Activated naive CD4-positive, alpha-beta T cell treated with anti-CD3 and anti-CD28 coated beads, Interleukin-2, amount 50 U/mL, for 16 hours (primary cell): ENCODE results near the gene C10orf71.

Experiments
- DNase-seq: peaks from one replicate; pipeline ENCODE4 v3.0.0-alpha.2; 2020

C10orf71 gene

DNA sequence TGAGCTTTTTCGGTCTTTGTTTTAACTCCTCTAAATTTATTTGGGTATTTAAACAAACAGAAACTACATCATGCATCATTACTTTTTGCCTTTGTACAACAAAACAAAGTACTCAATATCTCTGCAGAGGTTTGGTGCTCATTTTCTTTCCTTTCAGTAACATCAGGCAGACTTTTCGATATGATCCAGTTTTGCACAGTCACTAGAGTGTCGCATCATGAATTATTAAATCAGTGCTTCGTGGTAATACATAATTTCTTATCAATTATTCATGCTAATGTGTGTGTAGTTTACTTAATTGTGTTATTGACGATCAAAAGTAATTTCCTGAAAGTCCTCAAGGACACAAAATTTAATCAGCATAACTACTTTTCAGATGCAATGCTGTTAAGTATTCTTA is 65.1 kb downstream of the C10orf71 start:
- DNase-seq, result no peak

DNA sequence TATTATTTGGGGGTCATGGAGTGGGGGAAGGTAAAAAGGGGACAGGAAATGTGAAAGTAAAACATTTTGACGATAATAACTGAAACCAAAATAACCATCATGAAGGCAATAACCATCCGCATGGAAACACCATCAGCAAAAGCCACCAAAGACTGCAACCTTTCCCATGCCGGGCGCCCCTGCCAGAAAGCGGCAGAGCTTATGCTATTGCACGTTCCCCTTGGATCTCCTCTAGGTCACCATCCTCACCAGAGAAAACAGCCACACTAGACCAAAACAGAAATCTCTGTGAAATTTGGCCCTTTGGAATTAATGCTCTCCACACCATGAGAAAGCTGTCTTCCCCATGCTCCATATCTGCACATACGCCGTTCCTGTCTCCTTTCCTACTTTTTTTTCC is 65.8 kb downstream of the C10orf71 start:
- no peak for DNase-seq

DNA sequence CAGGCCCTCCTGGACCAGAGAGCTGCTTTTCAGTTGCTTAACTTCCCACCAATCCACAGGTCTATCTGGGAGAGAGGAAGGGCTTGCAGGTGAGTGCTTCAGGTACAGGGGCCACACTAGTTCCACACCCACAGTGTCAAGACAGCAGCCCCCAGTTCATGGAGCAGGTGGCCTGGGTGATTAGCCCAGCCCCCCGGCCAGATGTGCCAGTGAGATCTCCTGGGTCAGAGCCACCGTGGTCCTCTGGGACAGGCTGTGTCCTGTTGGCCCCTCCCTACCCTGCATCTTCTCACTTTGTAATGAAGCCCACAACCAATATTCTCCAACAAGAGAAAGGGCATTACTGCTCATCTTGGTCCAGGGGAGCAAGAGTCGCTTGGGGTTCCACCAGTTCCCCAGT is 66.3 kb downstream of the C10orf71 start:
- DNase-seq, result no peak

DNA sequence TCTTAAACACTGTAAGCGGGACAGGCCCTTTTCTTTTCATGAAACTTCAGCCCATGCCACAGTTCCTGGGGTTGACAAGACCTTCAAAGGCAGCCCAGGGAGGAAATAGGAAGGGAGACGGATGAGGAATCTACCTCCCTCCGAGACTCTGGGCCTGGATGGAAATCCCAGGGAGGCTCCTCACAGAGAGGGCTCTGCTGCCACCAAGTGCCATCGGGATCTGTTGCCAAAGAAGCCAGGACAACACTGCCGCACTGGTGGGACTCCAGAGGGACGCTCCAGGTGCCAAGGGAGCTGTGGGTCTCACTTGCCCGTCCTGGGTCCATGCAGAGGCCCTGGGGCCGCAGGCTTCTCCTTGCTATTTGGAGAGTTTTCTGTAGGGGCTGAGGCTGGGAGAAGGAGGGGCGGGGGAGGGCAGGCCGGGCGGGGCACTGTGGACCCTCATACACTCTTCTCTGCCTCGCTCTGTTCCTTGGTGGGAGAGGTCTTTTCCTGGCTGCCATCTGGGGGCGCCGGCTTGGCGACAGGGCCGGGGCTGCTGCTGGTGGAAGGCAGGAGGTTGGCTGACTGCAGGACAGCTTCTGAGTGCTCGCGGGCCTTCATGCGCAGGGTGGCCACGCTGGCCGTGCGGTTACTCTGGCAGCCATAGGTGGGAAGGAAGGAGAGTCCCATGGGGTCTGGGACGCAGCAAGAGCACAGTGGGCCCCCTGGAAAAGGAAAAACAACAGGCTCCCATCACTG is 66.9 kb downstream of the C10orf71 start:
- no peak for DNase-seq

DNA sequence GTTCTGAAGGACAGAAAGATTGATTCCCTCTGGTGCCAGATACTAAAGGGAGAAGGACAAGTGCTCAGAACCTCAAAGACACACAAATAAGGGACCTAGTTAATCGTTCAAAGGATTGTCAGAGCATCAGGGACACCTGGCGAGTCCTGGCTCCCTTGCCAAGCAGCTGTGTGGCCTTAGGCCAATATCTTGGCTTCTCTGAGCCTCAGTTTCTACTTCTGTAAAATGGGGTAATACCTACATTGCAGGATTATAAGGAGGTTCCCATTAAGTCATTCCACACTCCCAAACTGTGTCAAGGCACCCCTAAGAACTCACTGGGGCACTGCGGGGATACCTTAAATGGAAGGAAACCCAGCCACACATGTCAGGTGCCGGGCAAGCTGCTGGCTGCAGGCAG is 67.5 kb downstream of the C10orf71 start:
- no peak for DNase-seq

DNA sequence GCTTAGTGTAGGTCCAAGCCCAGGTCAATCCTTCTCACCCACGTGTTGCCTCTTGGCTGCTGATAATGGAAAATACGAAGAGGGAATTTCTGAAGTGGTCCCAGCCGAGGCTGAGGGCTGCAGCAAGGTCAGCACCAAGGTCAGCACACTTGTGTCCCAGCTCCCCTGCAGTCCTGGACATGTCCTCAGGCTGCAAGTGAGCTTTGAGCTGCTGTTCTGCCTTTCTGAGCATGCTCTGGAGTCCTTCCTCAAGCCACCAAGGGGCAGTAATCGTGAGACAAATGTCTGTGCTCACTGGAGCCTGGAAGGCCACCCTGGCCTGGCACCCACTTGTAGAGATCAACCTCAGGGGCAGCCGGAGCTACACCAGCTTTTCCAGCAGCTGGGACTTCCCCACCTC is 68.6 kb downstream of the C10orf71 start:
- no peak for DNase-seq

DNA sequence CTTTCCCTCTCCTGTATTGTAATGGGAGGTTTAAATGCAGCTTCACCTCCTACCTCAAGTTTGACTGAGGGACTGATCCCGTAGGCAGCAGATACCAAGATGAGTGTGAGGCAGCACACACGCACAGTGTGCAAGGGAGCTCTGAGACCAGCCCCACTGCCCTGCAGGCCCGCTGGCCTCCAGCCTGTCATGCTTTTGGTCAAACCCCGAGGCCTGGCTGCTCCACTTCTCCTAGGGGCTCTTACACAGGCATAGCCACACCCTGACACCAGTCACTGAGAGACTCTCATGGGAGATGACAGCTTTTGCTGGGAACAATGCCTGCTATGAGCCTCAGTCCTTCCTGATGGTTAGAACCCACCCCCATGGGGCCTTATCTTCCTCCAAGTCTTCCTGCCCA is 69.3 kb downstream of the C10orf71 start:
- DNase-seq, result no peak

DNA sequence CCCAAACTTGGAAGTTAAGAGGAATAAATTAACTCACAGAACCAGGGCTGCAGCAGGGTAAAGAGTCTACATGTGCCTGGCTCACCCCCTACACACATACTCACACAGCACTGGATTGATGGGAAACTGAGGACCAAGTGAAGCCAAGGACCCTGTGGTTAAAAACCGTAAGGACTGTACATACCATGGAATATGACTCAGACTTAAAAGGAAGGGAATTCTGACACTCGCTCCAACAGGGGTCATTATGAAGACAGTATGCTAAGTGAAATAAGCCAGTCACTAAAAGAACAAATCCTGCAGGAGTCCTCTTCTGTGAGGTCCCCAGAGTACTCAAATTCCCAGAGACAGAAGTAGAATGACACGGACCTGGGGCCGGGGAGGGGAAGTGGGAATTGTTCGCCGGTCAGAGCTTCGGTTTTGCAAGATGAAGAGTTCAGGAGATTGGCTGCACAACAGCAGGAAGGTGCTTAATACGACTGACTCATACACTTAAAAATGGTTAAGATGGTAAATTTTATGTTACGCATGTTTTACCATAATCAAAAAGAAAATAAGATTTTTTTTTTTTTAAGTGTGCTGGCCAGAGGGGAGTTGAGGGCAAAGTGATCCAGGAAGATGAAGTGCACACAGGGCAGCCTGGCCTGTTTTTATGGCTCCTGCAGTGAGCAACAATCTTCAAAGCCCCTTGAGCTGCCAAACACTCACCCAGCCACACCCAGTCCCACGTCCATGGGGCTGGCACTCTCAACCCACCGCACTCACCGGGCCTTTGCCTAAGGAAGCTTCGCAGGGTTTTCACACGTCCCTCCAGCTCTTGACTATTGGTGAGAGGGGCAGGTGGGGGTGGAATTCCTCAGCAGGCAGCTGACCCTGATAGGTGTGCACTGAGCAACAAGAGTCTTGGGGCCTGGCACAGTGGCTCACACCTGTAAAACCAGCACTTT is 70.5 kb downstream of the C10orf71 start:
- no peak for DNase-seq

DNA sequence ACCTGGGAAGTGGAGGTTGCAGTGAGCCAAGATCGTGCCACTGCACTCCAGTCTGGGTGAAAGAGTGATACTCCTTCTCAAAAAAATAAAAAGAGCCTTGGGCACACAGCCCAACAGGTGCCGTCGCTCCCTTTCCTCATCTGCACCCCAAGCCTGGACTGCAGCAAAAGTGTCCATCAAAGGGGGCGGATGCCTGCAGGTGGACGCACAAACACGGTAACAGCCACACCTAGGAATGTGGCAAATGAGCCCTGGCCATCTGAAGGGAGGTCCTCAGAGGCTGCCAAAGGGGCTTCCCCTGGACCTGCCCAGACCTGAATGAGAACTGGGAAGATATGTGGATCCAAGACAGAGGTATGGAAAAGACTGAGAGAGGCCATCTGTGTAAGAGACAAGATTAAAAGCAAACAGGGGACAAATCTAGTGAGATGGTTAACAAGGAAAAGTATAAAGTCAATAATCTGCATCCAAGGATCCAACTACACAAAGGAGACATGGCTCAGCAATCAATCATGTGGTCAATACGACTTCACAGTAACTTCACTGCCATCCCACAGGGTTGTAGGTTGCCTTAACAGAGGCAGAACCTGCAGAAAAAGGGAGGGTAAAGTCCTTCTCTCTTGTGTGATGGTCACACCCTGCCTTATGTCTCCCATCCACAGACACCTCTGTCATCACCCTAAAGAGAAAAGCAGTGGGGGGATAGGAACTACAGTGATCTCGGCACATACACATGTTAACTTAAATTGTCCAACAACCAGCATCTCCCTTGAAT is 71.5 kb downstream of the C10orf71 start:
- DNase-seq, result no peak

DNA sequence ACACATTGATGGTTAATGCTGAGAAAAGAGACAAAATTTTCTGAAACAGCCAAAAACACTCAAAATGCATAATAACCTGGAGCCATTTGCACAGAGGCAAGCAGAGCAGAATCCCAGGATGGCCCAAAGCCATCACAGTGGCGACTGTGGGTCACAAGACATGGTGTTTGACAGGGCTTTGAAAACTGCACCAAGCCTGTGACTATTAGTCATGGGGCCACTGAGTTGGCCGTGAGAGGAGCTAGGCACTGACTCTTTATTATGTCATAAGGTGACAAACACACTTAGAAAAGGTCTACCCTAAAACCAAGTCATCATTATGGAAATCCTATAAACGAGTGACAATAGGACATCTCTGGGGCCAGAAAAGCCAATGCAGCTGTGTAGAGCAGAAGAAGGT is 73.0 kb downstream of the C10orf71 start:
- DNase-seq, result no peak

DNA sequence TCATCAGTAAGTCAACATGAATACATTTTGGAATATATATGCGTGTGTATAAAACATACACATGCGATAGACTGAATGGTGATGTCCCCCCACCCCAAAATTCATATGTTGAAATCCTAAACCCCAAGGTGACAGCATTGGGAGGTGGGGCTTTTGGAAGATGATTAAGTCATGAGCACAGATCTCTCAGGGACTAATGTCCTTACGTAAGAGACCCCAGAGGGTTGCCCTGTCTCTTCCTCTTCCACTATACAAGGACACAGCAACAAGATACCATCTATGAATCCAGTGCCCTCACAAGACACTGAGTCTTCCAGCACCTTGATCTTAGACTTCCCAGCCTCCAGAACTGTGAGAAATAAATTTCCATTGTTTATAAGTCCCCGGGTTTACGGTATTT is 74.4 kb downstream of the C10orf71 start:
- no peak for DNase-seq

DNA sequence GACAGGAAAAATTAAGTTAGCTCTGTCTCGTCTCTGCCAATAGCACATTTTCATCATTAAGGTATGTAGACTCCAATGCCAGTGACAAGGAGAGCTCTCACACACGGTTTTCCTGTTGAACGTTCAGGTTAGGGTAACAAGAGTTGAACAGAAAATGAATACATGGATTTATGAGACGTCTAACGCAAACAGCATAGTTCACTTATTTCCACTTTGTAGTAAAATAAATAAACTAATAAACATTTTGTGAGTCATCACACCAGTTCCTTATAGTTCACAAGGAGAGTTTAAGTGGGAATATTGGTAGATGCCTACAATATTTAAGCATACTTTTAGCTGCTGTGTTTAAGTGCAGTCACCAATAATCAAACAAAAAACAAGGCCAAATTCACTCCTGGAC is 75.8 kb downstream of the C10orf71 start:
- DNase-seq, result no peak

DNA sequence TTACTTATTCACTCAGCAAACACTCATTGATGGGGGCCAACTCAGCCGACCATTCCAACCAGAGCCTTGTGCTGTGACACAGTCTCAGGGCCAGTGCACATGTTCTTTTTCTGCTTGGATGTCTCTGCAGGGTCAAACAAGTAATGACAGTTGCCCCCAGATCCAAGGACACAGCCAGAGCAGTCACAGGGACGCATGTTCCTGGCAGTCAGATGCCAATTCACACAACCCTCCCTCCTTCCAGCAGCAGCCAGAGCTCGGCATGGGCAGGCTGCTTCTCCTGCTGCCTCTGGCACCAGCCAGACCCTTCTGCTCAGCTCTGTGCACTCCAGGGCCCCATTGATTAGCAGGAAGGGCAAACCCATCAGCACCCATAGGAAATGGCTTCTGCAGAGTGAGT is 76.6 kb downstream of the C10orf71 start:
- no peak for DNase-seq
